Panc1 (cell line): Measurements from ENCODE around the gene ITFG1. TPM values are rescaled to one million over a fixed set of nuclear protein-coding genes. Genes with fewer than 3 reads are reported as not detected.

ENCODE experiments used
- ATAC-seq: fragments of 200-7000 bp; cut with Tn5 transposase; 2 replicates; pipeline ENCODE4 v1.9.1; 2020; ENCODE audit warnings: mild to moderate bottlenecking, moderate library complexity
- BruUV-seq: library from RNA; stranded (reverse); fragments of 400-500 nt; replicated peaks from 2 replicates; lab custom pipeline; 2021; lab: Mats Ljungman, UMichigan
- CTCF ChIA-PET: fragments of 300-600 bp; sonication (Branson Sonifier 250); formaldehyde crosslinking; loops from one replicate; lab custom pipeline; 2022; ENCODE audit warnings: antibody characterized with exemption; lab: Charles Lee
- POLR2A ChIA-PET: fragments of 300-600 bp; sonication (Branson Sonifier 250); formaldehyde crosslinking; loops from one replicate; lab custom pipeline; 2022; ENCODE audit warnings: antibody characterized with exemption; lab: Charles Lee
- DNase-seq: peaks from one replicate; pipeline ENCODE4 v3.0.0-alpha.2; 2010; ENCODE audit warnings: low read depth, low spot score
- H3K27ac ChIP-seq: 2 replicates; pipeline ENCODE4 v1.5.1; 2011; ENCODE audit warnings: mild to moderate bottlenecking, low read length, inconsistent platforms
- H3K27me3 ChIP-seq: fragments of 200-500 bp; sonication (Bioruptor generic); 2 replicates; pipeline ENCODE4 v1.6.0; 2014; ENCODE audit warnings: low read length, inconsistent platforms; ENCODE audit not compliant: control insufficient read depth, insufficient read depth
- H3K36me3 ChIP-seq: fragments of 200-500 bp; sonication (Bioruptor generic); 2 replicates; pipeline ENCODE4 v1.5.1; 2014; ENCODE audit warnings: inconsistent platforms, mild to moderate bottlenecking, low read length, moderate library complexity; ENCODE audit not compliant: control insufficient read depth, insufficient read depth
- H3K4me1 ChIP-seq: 2 replicates; pipeline ENCODE4 v1.5.1; 2011; ENCODE audit warnings: inconsistent platforms, mild to moderate bottlenecking, low read length, moderate library complexity; ENCODE audit not compliant: control insufficient read depth, insufficient read depth
- H3K4me3 ChIP-seq, 2 experiments: 2 replicates each; pipeline ENCODE4 v1.5.1; 2011 to 2012; ENCODE audit warnings: low read depth in 2 of 2, low read length in 2 of 2, mild to moderate bottlenecking in 2 of 2, inconsistent platforms in 1 of 2, moderate library complexity in 1 of 2
- H3K9me3 ChIP-seq: fragments of 200-500 bp; sonication (Bioruptor generic); 2 replicates; pipeline ENCODE4 v1.5.1; 2014; ENCODE audit warnings: low read depth, mild to moderate bottlenecking, inconsistent platforms, low read length, moderate library complexity; ENCODE audit not compliant: control insufficient read depth, insufficient read depth
- CTCF ChIP-seq: fragments of 450-650 bp; IDR thresholded peaks from 2 replicates; pipeline ENCODE4 v1.5.1; 2017; ENCODE audit warnings: mild to moderate bottlenecking
- POLR2AphosphoS5 ChIP-seq: IDR thresholded peaks from 2 replicates; pipeline ENCODE4 v1.6.1; 2012; ENCODE audit warnings: mild to moderate bottlenecking, low read depth, low read length, moderate library complexity
- REST ChIP-seq, 2 experiments: IDR thresholded peaks; 2 replicates each; pipeline ENCODE4 v1.6.1; 2011 to 2012; ENCODE audit warnings: low read depth in 2 of 2, control low read depth in 1 of 2, low read length in 1 of 2, mild to moderate bottlenecking in 1 of 2, moderate library complexity in 1 of 2; ENCODE audit not compliant: insufficient read depth in 1 of 2
- SIN3A ChIP-seq: IDR thresholded peaks from 2 replicates; pipeline ENCODE4 v1.6.1; 2012; ENCODE audit warnings: low read depth, mild to moderate bottlenecking, low read length, moderate library complexity, borderline replicate concordance; ENCODE audit not compliant: insufficient read depth
- TCF7L2 ChIP-seq: IDR thresholded peaks from 2 replicates; pipeline ENCODE4 v1.6.1; 2011; ENCODE audit warnings: mild to moderate bottlenecking, low read depth, low read length, inconsistent platforms
- in situ Hi-C: cut with HindIII; loops from 2 replicates; pipeline ENCODE4 v1.10.0; 2016; ENCODE audit warnings: low sequenced_read_pairs, low pct_unique_long_range_greater_than_20kb
- intact Hi-C: fragments of 100-400 bp; cut with micrococcal nuclease; formaldehyde crosslinking; loops from one replicate; pipeline ENCODE4 v1.10.0; 2022; ENCODE audit not compliant: unreplicated experiment
- total RNA-seq: library from RNA; stranded (reverse); gene quantifications from one replicate; pipeline ENCODE4 v1.2.1, GENCODE V29; 2021; ENCODE audit not compliant: unreplicated experiment

Gene ITFG1
- total RNA-seq, 1 experiment from 2014 or later = 26.5 TPM

GRCh38 chr16:47134550-47134949 is 326.3 kb downstream of the ITFG1 start:
- TF ChIP-seq TCF7L2 (no peak), SIN3A (no peak), CTCF (no peak), POLR2AphosphoS5 (no peak), REST (IDR thresholded peaks at IDR 0.05; ENCODE audit: insufficient read depth in 1 of 2, low read depth in 2 of 2, low read length in 1 of 2) (no peak)
- Histone ChIP-seq H3K4me3 (no peak overlapping the region), H3K27me3 (no peaks in the 10 kb centered on the region), H3K36me3 (no peaks in the 10 kb centered on the region), H3K27ac (no peak overlapping the region), H3K4me1 (peaks cover 39% of the 10 kb centered on the region), H3K9me3 (no peaks in the 10 kb centered on the region)
- DNase-seq = no peak
- intact Hi-C loops (no loop called here), in situ Hi-C loops (no loop called here)
- ChIA-PET CTCF (no interaction called here), POLR2A (no interaction called here)
- ATAC-seq = no peak
- BruUV-seq = no TSS peak

GRCh38 chr16:47132308-47132707 is 328.6 kb downstream of the ITFG1 start:
- no TSS peak for BruUV-seq
- in situ Hi-C loops = no loop called here
- DNase-seq (no peak), ATAC-seq (no peak)
- TF ChIP-seq CTCF (no peak; the same call in 1 of the 2 replicates), TCF7L2 (no peak), POLR2AphosphoS5 (no peak), REST (IDR thresholded peaks at IDR 0.05; ENCODE audit: insufficient read depth in 1 of 2, low read depth in 2 of 2, low read length in 1 of 2) (no peak), SIN3A (no peak)
- H3K4me1 ChIP-seq = peaks cover 23% of the 10 kb centered on the region
- intact Hi-C loops = no loop called here
- H3K4me3 ChIP-seq = no peak overlapping the region
- no peaks in the 10 kb centered on the region for H3K27me3 ChIP-seq
- H3K9me3 ChIP-seq = no peaks in the 10 kb centered on the region
- CTCF ChIA-PET = no interaction called here
- no peak overlapping the region for H3K27ac ChIP-seq
- H3K36me3 ChIP-seq = no peaks in the 10 kb centered on the region
- POLR2A ChIA-PET = no interaction called here
